NB4 (cell line): ENCODE data around the gene AKT3.

Experiments
- DNase-seq: peaks from one replicate; pipeline ENCODE4 v3.0.0; 2010; ENCODE audit warnings: low read depth
- H3K4me3 ChIP-seq: one replicate; pipeline ENCODE4 v1.5.1; 2011; ENCODE audit warnings: mild to moderate bottlenecking, low read depth, low read length, moderate library complexity
- MYC ChIP-seq: IDR thresholded peaks from 2 replicates; pipeline ENCODE4 v1.6.1; 2011; ENCODE audit warnings: low read depth, low read length
- POLR2A ChIP-seq: IDR thresholded peaks from 2 replicates; pipeline ENCODE4 v1.6.1; 2011; ENCODE audit warnings: mild to moderate bottlenecking; ENCODE audit not compliant: insufficient read length; ENCODE audit errors: extremely low read depth
- TF ChIP-seq, protein P1 (sequence below): IDR thresholded peaks from one replicate; pipeline ENCODE4 v1.5.1; 2012; ENCODE audit warnings: low read depth, low read length
- TF ChIP-seq, protein P2 (sequence below): IDR thresholded peaks from 2 replicates; pipeline ENCODE4 v1.6.1; 2011; ENCODE audit warnings: low read depth, low read length

Gene AKT3

DNA sequence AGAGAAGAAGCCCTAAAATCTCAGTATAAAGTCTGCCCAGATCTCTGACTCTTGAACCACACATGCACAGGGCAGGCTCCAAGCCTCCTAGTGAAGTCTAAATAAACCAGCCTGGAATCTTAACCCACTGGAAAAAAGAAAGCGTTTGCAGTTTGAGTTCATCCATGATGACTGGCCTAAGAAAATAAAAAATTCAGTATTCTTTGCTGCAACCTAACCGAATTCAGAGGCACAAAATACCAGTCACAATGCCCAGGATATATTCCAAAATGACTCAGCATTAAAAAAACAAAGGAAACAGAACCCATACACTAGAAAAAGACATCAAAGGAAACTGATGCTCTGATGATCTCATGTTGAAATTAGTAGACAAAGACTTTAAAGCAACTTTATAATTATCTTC, 325.0 kb downstream of the AKT3 start:
- TF ChIP-seq MYC (no peak), POLR2A (no peak)
- TF ChIP-seq, protein P1, sequence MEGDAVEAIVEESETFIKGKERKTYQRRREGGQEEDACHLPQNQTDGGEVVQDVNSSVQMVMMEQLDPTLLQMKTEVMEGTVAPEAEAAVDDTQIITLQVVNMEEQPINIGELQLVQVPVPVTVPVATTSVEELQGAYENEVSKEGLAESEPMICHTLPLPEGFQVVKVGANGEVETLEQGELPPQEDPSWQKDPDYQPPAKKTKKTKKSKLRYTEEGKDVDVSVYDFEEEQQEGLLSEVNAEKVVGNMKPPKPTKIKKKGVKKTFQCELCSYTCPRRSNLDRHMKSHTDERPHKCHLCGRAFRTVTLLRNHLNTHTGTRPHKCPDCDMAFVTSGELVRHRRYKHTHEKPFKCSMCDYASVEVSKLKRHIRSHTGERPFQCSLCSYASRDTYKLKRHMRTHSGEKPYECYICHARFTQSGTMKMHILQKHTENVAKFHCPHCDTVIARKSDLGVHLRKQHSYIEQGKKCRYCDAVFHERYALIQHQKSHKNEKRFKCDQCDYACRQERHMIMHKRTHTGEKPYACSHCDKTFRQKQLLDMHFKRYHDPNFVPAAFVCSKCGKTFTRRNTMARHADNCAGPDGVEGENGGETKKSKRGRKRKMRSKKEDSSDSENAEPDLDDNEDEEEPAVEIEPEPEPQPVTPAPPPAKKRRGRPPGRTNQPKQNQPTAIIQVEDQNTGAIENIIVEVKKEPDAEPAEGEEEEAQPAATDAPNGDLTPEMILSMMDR = no peak
- TF ChIP-seq, protein P2, sequence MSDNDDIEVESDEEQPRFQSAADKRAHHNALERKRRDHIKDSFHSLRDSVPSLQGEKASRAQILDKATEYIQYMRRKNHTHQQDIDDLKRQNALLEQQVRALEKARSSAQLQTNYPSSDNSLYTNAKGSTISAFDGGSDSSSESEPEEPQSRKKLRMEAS = no peak
- H3K4me3 ChIP-seq = no peak overlapping the region
- DNase-seq = no peak

DNA sequence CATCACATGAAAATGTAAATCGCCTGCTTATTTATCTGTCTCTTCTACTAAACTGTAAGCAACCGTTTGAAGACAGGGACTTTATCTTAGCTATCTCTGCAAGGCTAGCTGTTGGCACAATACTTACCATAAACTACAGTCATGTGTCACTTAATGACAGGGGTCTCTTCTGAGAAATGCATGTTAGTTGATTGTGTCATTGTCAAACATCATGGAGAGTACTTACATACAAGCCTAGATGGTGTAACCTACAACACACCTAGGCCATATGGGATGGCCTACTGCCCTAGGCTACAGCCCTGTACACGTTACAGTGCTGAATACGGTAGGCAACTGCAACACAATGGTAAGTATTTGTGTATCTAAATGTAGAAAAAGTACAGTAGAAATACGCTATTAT, 326.3 kb downstream of the AKT3 start:
- H3K4me3 ChIP-seq = no peak overlapping the region
- TF ChIP-seq POLR2A (no peak), MYC (no peak)
- TF ChIP-seq, protein P2 = no peak
- TF ChIP-seq, protein P1 = no peak
- DNase-seq = no peak

DNA sequence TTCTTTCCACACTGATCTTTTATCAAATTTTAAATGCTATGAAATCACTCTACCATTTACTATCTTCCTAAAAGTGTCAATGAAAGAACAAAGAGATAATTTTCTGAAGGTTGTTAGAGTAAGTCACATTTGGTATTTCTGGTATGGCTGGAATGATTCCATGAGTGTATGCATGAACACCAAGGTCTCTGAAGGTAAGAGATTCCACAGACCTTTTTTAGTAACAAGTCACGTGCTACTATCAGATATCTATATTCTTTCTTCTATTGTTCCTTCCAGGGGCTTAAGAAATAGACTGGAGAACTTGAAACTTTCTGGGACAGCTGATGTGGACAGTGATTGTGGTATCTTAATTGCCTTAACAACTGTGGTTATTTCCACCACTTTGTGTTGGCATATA, 329.2 kb downstream of the AKT3 start:
- DNase-seq = no peak
- no peak for TF ChIP-seq MYC
- no peak for TF ChIP-seq POLR2A
- H3K4me3 ChIP-seq = no peak overlapping the region

DNA sequence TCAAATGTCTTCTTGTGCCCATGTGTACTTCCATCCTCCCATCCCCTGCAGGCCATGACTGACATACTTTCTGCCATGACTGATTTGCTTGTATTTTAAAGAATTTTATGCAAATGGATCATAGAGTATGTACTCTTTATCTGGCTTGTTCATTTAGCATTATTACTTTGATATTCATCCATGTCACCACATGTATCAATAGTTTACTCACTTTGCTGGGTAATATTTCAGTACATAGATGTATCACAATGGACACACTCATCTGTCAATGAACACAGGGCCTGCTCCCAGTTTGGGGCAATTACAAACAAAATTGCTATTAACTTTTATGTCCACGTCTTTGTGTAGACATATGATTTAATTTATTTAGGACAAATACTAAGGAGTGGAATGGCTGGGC, 335.1 kb downstream of the AKT3 start:
- H3K4me3 ChIP-seq = no peak overlapping the region
- TF ChIP-seq, protein P2 = no peak
- TF ChIP-seq, protein P1 = no peak
- TF ChIP-seq POLR2A = no peak
- TF ChIP-seq MYC = no peak
- DNase-seq = no peak

DNA sequence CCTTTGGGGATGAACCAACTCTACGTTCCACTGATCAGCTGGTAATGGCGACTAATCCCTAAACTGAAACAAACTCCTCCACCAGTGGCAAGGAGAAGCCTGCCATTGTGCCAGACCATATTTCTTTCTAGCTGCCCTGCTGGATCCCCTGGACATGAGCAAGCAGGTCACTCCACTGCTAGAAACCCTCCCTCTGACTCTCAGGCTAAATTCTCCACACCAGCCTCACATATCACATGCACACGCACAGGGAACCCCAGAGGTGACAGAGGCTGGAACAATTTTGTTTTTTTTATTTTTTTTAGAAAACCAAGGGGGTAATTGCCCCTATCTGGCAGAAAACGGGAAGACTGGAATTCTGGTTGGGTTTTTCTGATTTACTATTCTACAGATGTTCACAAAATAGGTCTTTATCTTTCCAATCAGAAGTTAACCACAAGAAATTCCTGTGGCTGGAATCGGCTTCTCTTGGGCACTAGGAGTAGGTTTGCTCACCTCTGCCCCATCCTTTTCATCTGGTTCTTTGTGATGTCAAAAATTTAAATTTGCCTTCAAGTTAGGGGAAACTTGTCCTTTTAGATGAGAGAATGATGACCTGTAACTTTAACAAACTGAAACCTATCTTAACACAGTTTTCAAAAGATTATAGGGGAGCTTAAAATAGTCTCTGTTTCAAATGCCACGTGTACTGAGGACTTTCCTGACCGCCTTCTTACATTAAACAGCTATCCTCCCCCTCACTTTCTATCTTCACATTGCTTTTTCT, 336.1 kb downstream of the AKT3 start:
- H3K4me3 ChIP-seq = no peak overlapping the region
- no peak for DNase-seq
- TF ChIP-seq MYC (no peak), POLR2A (no peak)
- TF ChIP-seq, protein P1 = no peak
- TF ChIP-seq, protein P2 = no peak

DNA sequence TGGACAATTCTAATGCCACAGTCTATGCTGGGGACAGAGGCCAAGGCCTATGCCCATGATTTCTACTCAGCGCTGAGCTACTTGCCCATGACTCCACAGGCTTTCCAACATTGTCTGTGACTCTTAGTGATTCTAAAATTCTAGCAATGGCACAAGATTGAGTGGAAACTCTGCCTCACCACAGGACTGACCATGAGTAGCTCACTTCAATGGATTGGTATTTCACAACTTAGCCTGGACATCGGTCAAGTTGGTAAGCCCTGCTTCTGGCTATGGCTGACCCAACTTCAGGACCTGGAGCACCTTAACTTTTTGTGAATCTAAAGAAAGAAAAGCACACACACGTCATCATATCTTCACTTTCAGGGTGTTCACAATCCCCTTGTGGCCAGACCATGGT, 339.1 kb downstream of the AKT3 start:
- TF ChIP-seq POLR2A (no peak), MYC (no peak)
- TF ChIP-seq, protein P2 = no peak
- TF ChIP-seq, protein P1 = no peak
- no peak overlapping the region for H3K4me3 ChIP-seq
- DNase-seq = no peak
